Suprapubic skin (tissue), 4 donors: Measurements from ENCODE around the gene MKX.

Source experiments
- EP300 ChIP-seq: sonication (generic); formaldehyde crosslinking; IDR thresholded peaks from one replicate; pipeline ENCODE4 v1.6.1; 2017; ENCODE audit warnings: antibody characterized with exemption
- POLR2A ChIP-seq, 2 donors: fragments of 450-650 bp; IDR thresholded peaks; one replicate each; pipeline ENCODE4 v1.6.1; 2017; ENCODE audit warnings: antibody characterized with exemption in 2 of 2, mild to moderate bottlenecking in 2 of 2, moderate library complexity in 2 of 2
- POLR2AphosphoS5 ChIP-seq, 3 donors: sonication (generic); formaldehyde crosslinking; IDR thresholded peaks; one replicate each; pipeline ENCODE4 v1.6.1; 2017; ENCODE audit warnings: antibody characterized with exemption in 3 of 3
- TF ChIP-seq, protein P1 (sequence below), 2 donors: fragments of 200-600 bp in 1 of 2; fragments of 450-650 bp in 1 of 2; sonication (generic) in 1 of 2; IDR thresholded peaks; one replicate each; pipeline ENCODE4 v1.5.1; 2016 to 2019; ENCODE audit warnings: antibody characterized with exemption in 2 of 2, mild to moderate bottlenecking in 1 of 2, moderate library complexity in 1 of 2

DNA sequence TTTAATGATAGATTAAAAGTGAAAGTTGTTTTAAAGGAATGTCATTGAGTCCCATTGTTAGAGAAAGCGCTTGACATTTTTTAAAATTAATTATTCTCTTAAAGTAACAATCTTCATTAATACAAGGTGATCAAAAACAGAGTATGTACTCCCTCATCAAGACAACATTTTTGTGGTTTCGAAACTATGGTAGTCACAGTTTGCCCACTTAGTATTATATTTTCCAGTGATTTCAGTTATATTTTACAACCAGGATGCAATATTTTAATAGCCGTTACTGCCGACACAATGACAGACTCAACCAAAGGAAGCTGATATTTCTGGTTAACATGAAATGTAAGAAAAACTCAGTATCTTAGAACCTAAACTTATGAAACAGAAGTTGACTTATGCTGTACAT, 31.3 kb downstream of the MKX start:
- TF ChIP-seq, protein P1, sequence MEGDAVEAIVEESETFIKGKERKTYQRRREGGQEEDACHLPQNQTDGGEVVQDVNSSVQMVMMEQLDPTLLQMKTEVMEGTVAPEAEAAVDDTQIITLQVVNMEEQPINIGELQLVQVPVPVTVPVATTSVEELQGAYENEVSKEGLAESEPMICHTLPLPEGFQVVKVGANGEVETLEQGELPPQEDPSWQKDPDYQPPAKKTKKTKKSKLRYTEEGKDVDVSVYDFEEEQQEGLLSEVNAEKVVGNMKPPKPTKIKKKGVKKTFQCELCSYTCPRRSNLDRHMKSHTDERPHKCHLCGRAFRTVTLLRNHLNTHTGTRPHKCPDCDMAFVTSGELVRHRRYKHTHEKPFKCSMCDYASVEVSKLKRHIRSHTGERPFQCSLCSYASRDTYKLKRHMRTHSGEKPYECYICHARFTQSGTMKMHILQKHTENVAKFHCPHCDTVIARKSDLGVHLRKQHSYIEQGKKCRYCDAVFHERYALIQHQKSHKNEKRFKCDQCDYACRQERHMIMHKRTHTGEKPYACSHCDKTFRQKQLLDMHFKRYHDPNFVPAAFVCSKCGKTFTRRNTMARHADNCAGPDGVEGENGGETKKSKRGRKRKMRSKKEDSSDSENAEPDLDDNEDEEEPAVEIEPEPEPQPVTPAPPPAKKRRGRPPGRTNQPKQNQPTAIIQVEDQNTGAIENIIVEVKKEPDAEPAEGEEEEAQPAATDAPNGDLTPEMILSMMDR (IDR thresholded peaks at IDR 0.05): no peak
- TF ChIP-seq POLR2A (IDR thresholded peaks at IDR 0.05): no peak
- TF ChIP-seq POLR2AphosphoS5 (IDR thresholded peaks at IDR 0.05): no peak
- TF ChIP-seq EP300: no peak
